NCI-H1436 treated with DMSO at 0.1 percent for 48 hours (cell line): ENCODE data around the gene C13orf46.
"Not testable (repeated sequence)": the region's sequence is repeated elsewhere in the genome, so short reads cannot be mapped to it uniquely, and the experiment has no call there.

ENCODE experiments used
- DNase-seq: peaks from one replicate; lab custom pipeline; 2025; lab: John Stamatoyannopoulos, UW

C13orf46 gene

DNA sequence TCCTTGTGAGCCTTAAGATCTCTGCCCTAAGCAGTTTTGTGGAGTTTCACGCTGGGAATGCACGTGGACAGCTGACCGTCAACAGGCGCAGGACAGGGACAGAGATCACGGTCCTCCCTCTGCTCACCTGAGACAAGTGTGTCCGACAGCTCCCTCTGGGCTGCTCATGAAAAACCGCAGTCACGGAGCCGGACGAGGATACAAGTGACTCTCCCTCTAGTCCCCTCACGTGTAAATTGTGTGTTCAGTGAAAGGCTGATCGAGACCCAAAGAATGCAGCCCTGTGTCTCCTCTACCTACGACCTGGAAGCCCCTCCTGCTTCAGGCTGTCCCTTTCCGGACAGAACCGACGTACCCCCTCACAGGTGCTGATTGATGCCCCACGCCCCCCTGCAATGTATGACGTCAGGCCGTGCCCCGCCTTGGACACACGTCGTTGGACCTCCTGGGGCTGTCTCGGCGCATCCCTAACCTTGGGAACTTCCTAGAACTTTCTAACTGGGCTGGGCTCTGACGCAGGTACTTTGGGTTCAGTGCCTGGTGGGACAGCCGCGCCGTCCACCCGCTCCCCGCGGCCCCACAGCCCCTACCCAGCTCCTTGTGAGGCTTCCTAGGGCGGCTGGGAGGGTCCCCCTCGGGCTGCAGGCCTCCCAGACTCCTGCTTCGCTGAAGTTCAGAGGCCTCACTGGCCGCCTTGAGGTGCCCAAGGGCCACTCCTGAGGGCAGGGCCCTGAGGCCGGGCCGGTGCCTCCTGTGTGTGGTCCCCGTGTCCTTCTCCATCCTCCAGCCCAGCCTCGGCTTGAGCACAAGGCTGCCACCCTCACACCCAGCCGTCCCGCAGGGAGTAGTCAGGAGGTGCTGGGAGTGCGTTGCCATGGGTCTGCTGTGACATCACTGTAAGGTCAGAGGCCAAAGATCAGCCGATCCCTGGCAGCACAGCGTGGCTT is at the start of gene C13orf46:
Gene C13orf46 (minus strand): TSS at position 859 of the 947 bp plus-strand sequence. CDS start 79 bp downstream, at position 780.
- DNase-seq = no peak

DNA sequence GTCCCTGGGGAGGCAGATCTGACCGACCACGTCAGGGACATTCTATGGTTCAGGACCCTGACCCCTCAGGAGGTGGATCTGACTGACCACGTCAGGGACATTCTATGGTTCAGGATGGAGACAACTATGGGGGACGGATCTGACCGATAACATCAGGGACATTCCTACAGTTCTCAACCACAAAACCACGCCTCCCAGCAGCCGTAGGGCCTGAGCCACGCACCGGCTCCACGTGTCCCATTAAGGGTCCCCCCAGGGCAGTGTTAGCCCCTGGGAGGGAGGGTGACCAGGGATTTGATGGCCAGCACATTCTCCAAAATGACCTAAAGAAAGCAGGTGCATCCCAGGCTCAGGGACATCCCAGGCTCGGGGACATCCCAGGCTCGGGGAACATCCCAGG is 49.0 kb upstream of the C13orf46 start:
- DNase-seq = no peak

DNA sequence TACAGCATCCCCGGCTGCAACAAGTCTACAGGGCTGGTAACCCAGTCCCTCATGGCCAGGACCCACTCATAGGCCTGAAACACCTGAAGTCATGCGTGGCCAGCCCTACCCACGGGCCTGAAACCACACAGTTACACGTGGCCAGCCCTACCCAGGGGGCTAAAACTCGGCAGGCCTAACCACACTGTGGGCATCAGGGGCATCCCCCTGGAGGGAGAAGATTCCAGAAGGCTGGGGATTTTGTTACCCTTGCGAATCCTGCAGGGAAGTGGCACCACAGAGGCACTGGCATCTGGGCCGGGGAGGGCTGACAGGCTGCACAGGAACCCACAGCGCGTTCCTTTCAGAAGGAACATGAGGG is 48.4 kb upstream of the C13orf46 start:
- DNase-seq = no peak

DNA sequence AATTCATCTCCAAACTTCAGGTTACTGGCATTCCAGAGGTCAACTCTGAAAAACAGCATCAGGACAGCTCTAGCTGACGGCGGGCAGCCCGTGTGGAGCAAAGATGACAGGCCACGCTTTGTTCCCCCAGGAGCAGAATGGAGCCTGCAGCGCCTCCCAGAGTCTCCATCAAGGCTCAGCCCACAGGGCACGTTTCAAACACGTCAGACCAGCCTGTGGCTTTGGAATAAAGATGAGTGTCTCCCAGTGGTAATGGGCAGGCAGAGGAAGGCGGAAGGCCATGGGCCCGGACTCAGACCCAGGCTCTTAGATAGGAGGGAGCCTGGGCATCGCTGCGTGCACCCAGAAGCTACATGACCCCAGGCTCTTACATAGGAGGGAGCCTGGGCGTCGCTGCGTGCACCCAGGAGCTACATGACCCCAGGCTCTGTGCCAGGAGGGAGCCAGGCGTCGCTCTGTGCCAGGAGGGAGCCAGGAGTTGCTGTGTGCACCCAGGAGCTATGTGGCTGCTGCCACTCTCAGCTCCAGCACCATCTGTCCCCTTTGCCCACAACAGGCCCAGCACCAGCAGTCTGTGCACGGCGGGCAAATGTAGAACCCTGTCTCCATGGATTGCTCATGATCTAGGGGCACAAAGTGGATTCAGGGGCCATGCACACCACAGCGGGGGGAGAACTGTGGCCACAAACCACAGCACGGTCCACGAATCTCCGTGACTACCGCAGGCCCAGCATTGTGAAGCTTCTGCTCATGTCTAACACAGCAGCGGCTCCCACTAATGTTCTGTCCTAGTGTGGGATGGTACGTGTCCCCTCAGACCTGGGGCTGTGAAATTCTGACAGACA is 47.8 kb upstream of the C13orf46 start:
- no peak for DNase-seq

DNA sequence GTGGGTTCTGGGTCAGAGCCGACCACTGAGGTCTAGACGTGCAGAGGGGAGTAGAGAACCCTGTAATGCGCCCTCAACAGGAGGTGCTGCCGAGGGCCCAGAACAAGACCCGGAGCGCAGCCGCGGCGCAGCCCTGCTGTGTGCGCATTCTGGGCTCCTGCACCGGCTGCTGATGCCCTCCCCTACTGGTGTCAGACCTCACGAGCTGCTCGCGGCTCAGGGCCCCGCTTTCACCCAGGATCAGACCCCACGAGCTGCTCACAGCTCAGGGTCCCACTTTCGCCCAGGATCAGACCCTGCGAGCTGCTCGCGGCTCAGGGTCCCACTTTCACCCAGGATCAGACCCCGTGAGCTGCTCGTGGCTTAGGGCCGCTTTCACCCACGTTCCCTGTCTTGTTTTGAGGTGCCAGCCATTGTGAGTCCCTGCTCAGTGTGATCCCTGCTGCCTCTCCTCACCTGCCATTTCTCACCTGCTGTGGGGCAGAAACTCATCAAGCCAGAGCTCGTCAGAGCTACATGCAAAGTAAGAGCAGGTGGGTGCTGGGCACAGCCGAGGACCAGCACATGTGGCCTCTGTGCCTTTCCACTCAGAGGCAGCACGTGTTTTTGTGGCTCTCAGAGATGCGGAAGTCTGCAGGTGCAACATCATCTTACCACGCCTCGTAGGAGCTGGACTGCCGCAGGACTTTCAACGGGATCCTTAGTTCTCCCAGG is 47.0 kb upstream of the C13orf46 start:
- DNase-seq = no peak

DNA sequence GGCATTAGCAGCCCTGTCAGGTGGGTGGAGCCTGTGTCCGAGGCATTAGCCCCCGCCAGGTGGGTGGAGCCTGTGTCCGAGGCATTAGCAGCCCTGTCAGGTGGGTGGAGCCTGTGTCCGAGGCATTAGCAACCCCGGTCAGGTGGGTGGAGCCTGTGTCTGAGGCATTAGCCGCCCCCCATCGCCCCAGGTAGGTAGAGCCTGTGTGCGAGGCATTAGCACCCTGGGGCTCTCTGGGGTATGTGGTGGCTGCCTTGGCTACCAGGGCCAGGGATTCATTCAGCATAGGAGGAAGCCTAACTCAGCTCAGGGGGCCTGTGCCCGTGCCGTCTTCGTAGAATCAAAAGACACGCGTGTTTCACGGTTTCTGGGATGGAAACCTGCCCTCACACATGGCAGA is 46.3 kb upstream of the C13orf46 start:
- not testable (repeated sequence) for DNase-seq

DNA sequence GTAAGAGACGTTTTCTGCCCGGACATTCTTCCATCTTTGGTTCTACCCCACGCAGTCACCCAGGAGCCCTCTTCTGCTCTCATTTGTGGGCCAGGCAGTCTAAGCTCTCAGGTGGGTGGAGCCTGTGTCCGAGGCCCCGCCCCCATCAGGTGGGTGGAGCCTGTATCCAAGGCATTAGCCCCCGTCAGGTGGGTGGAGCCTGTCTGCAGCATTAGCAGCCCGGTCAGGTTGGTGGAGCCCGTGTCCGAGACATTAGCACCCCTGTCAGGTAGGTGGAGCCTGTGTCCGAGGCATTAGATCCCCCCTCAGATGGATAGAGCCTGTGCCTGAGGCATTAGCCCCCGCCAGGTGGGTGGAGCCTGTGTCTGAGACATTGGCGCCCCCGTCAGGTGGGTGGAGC is 45.5 kb upstream of the C13orf46 start:
- no peak for DNase-seq

DNA sequence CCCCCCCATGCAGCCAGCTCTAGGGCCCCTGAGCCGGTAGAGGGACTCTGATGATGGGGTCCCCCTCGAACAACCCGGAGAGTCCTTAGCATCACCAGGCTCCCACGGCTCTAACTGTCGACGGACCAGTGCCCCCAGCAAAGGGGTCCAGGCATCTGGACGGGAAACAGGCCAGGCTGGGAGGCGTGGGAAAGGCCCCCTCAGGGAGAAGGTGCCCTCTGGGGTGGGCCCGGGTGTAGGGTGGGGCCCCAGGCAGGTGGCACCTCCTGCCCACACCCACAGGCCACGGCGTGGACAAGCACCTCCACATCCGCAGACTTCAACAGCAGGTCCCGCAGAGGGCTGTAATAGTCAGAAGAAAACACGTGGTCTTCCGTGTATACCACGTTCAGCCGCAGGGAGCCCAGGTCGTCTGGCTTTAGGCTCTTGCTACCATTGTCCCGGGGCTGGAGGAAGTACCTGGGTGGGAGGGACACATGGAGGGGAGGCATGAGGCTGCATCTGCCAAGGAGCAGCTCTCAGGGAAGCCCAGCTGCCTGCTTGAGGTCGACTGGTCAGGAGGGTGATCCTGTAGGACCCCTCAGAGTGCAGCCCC is 44.7 kb upstream of the C13orf46 start:
- no peak for DNase-seq

DNA sequence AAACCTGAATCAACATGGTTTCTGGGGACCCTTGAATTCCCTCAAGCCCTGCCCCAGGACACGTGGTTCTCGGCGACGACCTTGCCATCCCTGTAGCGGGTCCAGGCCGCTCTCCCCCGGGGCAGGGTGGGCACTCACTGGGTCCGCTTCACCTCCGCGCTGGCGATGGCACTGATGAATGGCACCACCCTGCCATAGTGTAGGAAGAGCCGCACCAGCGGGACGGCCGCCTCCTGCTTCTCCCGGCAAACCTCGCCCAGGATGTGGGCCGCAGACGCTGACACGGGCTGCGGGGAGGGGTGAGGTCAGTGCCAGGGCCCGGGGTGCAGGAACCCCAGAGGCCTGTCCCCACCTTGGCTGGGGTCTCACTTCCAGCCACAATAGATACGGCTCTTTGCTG is 44.1 kb upstream of the C13orf46 start:
- DNase-seq = no peak

DNA sequence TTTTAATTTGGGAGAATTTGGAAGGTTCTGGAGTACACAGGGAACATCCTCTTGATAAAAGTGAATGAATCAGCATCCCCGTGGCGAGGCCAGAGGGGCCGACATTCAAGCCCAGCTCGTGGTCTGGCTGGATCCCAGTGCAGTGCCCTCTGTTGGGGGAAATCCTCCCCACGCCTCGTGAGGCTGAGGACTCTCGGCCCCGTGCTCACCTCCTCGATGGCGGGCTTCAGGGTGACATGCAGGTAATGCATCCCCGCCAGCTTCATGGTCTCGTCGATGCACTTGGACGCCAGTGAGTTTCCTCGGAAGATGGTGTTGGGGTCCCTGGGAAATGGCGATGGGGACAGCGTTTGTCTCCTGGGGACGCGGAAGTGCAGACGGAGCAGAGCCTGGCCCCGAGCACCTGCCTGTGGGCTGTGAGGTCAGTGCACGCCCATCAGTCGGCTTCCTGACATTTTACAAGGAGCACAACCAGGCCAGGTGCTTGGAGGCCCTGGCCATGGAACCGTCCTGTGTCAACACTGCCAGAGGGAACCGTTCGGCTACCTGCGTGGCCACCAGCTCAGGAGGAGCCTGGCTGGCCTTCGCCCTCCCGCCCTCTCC is 43.3 kb upstream of the C13orf46 start:
- no peak for DNase-seq

DNA sequence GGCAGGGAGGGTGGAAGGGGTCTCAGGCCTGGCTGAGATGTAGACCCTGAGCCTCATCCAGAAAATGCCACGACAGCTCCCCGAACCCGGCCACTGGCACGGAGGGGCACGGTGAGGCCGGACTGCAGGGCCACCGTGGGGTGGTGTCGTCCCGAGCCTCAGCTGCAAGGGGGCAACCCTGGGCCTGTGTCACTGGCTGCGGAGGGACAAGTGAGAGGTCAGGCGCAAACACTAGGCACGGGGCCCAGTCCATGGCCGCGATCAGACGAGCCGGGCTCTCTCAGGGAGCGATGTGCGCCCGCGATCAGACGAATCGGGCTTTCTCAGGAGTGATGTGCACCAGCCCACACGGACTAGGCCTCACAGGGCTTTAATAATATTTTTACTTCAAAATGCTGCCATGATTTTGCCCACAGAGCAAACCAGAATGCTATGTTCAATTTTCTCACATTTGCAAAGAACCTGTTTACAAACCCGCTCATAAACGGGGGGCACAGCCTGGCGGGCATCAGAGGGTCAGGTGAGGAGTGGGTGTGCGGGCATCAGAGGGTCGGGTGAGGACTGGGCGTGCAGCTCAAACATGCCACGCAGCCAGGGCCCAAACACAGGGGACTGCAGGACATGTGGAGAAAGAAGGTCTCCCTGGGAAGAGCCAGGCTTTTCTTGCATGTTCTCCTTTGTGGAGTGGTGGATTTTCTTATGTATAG is 42.6 kb upstream of the C13orf46 start:
- DNase-seq = no peak

DNA sequence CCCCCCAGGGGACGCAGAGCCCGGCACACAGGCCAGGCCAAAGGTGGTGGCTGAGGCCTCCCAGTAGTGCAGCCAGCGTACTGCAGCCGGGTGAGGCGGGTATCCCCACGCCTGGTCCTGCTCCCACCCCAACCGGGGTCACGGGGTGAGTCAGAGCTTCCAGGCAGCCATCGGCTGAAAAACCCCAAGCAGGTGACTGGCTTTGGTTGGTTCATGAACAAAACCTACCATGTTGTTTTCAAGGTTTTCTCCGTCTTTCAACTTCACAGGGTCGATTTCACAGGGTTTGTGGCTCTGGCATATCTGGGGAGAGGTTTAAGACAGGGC is 42.1 kb upstream of the C13orf46 start:
- no peak for DNase-seq

DNA sequence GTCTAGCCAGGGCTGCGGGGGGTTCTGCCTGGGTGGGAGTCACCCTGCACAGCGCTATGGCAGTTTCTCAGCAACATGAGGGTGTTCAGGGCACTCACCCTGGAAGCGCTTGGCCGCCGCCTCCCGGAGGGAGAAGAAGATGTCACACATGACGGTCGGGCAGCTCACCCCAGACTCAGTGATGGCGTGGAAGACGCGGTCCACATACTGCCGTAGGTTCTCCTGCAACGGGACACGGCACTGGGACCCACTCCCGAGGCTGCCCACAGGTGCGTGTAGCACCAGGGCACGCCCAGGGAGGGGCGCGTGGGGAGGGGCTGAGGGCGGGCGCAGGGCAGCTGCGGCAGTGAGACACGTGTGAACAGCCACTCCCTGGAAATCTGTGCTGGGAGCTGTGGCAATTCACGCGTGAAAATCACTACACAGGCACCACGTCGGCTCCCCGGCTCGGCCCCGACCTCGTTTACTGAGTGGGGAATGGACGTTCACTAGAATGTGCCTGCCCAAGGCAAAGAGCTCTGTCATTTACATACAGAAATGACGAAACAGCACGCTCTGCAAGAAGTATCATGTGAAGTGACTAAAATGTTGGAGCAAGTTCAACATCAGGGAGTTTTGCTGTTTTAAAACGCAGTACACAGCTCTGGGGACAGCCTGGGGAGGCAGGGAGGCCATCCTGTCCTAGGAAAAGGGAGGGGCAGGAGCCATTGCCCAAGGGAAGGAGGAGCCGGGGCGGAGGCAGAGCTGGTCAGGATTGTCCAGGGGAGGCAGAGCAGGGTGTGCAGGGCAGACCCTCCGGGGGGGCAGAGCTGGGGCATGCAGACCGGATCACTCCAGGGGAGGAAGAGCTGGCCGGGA is 41.5 kb upstream of the C13orf46 start:
- DNase-seq = no peak

DNA sequence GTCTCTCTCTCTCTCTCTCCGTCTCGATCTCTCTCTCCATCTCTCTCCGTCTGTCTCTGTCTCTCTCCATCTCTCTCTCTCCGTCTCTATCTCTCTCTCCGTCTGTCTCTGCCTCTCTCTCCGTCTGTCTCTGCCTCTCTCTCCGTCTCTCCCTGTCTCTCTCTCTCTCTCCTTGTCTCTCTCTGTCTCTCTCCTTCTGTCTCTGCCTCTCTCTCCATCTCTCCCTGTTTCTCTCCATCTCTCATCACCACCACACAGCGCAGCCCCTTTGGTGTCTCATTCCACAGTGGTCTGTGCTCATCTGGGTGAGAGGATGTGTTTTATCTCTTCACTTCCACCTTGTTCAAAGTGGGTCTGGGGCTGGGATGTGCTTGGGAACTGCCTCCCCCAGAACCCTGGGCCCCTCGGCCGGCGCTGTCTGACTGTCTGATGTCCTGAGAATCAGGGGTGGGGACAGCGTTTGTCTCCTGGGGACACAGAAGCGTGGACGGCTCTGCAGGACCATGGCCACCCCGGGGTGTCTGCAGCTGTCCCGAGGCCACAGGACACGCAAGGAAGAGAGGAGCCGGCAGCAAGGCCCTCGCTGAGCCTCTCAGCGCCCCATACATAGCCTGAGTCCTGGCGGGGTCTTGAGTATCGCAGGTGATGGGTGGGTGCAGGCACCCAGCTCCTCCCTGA is 40.2 kb upstream of the C13orf46 start:
- DNase-seq = no peak

DNA sequence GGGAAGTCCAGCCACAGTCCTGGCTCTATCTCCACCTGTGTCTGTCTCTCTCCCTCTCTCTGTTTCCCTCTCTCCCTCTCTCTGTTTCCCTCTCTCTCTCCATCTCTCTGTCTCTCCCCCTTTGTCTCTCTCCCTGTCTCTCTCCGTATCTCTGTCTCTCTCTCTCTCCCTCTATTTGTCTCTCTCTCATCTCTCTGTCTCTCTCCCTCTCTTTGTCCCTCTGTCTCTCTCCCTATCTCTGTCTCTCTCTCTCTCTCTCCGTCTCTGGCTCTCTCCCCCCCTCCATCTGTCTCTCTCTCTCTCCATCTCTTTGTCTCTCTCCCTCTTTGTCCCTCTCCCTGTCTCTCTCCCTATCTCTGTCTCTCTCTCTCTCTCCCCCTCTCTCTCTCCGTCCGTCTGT is 39.5 kb upstream of the C13orf46 start:
- no peak for DNase-seq

DNA sequence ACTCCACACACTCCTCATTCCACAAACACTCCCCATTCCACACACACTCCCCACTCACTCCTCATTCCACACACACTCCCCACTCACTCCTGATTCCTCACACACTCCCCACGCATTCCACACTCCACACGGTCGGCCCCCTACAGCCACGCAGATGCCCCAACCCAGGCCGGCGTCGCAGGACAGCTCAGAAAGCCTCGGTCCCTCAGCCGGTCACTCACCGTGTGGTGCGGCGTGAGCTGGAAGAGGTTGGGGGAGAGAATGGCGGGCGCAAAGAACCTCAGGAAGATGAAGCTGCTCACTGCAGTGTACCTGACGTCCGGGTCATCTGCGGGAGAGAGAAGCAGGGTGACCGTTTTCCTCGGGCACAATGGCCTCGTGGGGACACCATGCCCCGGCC is 39.0 kb upstream of the C13orf46 start:
- DNase-seq = no peak

DNA sequence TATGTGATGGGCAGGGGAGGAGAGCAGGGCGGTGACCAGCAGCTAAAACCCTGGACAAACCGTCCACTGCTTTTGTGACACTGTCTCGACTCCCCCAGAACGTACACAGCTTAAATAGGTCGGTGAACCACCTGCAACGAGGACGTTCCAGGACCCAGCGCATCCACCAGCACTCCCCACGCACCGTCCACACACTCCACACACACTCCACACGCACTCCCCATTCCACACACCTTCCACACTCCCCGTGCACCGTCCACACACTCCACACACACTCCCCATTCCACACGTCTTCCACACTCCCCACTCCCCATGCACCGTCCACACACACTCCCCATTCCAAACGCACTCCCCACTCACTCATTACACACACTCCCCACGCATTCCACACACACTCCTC is 38.3 kb upstream of the C13orf46 start:
- no peak for DNase-seq

DNA sequence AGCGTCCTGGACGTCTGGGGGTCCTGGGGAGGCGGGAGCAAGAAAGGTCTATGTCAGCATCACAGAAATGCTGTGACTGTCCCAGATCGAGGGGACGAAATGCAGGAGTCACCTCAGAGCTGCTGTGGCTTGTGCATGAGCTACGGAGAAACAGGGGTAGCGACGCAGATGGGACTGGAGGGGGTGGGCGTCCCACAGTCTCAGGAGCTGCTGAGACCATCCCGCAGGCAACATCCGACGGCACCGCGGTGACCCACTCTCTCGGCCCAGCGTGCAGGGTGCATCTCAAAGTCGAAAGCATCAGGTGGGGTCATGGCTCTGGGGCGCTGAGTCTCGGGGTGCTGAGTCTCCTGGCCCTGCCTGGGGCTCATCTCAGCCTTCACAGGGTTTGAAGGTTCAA is 37.4 kb upstream of the C13orf46 start:
- no peak for DNase-seq

DNA sequence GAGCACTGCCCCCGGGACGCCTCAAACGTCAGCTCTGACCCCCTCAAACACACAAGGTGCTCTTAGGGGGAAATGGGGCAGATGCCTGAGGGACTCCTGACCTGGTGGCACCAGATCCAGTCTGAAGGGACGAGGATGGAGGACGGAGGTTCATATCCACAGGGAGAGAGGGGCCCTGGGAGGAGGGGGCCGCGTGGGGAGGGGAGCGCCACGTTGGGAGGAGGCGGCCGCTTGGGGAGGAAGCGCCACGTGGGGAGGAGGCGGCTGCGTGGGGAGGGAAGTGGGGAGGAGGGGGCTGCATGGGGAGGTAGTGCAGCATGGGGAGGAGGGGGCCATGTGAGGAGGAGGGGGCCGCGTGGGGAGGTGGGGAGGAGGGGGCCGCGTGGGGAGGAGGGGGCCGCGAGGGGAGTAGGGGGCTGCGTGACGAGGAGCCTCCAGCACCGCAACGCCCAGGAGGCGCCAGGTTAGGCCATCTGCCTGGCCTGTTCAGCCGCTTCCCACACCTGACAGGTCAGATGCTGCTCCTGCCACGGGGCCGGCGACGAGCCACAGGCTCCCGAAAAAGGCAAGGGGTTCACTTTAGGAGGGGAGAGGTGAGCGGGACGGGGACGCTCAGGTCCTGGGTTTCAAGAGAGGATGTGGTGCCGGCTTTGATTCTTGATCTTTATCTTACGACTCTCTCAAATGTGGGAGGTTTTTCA is 36.7 kb upstream of the C13orf46 start:
- no peak for DNase-seq
